Measurements from ENCODE around the gene IAH1.

The IAH1 gene

GRCh38 chr2:9474361-9475057 is at the start of gene IAH1:
Gene IAH1 (plus strand): TSS chr2:9474551. CDS start chr2:9474567, 16 bp downstream.
- peak; percentile 54 for DNase-seq (ENCODE audit: low read depth, low spot score)

DNA sequence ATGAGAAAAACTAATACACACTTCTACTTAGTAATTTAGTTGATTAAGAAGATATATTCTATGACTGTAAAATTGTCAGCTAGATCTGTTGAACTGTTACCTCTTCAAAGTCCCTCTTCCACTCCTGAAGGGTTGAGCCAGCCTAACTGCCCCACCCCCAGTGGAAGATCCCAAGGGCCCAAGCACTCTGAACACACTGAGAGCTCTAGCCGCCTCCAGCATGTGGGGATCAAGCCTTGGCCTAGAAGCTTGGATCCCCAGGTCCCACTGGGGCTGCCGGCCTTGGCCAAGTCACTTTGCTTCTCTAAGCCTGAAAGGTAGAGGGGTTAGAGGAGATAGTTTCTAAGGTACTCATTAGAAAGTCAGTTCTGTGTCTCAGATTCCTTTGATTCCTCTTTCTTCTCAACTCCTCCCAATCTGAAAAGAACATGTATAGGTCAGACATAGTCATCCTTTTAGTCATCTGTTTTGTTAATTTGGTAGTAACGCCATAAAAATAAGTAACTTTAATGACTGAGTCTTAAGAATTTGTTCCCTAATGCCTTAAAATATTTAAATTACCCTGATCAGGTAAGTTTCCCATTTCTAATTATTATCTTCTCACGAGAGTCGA is 45.3 kb upstream of the IAH1 start:
- no peak for DNase-seq (ENCODE audit: low read depth, low spot score)

GRCh38 chr2:9430316-9431293 is 43.7 kb upstream of the IAH1 start:
- DNase-seq (ENCODE audit: low read depth, low spot score) = no peak

DNA sequence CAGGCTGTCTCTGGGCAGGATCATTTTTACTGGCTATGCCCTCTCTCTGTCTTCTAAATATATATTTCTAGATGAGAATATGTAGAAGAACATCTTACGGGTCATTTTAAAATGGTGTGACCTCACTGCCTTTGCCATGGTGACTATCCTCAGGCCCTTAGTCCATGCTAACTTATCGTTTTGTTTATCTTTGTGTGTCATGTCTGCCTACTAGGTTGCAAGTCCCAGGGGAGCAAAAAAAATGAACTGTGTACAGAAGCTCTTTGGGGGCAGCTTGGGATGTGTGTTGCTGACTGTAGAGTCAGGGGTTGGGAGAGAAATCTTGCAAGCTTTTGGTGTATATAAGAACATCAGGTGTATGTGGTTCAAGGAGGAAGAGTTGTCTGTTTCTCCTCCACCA is 39.9 kb upstream of the IAH1 start:
- DNase-seq (ENCODE audit: low read depth, low spot score) = no peak

DNA sequence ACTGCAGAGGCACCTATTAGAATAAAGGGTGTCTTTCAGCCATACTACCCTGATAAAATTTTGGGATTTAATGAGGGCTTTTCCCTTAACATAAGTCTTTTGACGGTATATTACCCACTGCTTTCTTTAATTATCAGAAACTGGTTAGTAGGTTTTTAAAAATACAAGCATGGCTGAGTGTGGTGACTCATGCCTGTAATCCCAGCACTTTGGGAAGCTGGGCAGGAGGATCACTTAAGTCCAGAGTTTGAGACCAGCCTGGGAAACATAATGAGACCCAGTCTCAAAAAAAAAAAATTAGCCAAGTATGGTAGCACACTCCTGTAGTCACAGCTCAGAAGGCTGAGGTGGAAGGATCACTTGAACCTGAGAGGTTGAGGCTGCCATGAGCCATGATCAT is 34.8 kb upstream of the IAH1 start:
- DNase-seq (ENCODE audit: low read depth, low spot score) = no peak

DNA sequence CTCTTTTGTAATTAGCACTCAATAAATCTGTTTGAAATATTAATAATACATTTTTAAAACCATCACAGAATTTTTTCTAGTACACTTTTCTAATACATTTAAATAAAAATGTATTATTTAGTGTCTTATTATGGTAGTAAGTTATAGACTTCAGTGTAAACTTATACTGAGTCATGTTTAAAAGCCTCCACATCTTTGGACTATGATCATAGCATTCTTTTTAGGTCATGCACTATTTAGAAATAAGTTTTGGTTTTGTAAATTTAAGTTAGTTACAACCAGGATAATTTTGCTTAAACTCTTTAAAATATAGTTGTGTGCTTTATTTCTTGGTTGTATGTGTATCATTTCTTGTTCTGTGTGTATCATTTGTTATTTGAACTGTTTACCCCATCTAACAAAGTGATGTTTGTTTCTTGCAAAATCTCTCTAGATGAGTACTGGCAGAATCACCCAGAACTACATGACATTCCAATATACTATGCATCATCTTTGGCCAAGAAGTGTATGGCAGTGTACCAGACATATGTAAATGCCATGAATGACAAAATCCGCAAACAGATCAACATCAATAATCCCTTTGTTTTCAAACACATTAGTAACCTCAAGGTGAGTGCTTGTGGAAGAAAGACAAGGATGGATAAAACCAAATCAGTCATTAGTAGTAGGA is 34.2 kb upstream of the IAH1 start:
- DNase-seq (ENCODE audit: low read depth, low spot score) = no peak

DNA sequence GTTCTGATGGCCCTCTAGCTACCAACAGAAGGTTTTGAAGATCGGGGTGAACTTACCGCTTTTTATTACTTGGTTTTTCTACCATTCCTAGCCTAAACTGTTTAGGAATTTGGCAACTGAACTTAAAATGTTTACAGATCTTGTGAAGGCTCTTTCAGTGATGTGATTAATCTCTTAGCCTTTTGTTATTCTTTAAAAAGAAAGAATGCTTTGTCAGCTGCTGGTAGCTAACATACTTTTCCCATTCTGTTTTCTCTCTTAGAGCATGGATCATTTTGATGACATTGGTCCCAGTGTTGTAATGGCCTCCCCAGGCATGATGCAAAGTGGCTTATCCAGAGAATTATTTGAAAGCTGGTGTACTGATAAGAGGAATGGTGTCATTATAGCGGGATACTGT is 32.8 kb upstream of the IAH1 start:
- DNase-seq (ENCODE audit: low read depth, low spot score) = no peak

GRCh38 chr2:9443526-9443925 is 30.8 kb upstream of the IAH1 start:
- DNase-seq (ENCODE audit: low read depth, low spot score) = no peak

DNA sequence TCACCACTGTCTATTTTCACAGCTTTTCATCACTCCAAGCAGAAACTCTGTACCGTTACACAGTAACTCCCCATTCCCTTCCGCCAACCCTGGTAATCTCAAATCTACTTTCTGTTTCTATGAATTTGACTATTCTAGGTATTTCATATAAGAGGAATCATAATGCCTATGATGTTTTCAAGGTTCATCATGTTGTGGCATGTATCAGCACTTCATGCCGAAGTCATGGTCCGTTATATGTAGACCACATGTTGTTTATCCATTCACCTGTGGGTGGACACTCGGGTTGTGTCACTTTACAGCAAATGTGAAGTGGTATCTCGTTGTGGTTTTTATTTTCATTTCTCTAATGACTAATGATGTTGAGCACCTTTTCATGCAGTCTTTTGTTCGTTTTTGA is 29.3 kb upstream of the IAH1 start:
- no peak for DNase-seq (ENCODE audit: low read depth, low spot score)

DNA sequence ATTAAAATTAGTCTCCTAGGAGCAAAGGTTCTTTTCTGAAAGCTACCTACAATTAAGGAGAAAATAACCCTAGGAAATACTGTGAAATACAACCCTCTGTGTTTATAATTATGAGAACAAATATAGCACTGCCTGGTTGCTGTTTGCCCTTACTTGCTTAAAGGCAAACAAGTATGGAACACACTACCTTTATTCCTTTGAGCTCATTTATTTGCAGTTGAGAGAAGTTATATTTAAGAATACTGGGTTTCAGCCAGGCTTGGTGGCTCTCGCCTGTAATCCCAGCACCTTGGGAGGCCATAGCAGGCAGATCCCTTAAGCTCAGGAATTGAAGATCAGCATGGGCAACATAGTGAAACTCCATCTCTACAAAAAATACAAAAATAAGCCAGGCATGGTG is 23.1 kb upstream of the IAH1 start:
- no peak for DNase-seq (ENCODE audit: low read depth, low spot score)

- DNase-seq (ENCODE audit: low read depth, low spot score) = no peak
Observed at GRCh38 chr2:9460441-9461017, 13.8 kb upstream of the IAH1 start.

DNA sequence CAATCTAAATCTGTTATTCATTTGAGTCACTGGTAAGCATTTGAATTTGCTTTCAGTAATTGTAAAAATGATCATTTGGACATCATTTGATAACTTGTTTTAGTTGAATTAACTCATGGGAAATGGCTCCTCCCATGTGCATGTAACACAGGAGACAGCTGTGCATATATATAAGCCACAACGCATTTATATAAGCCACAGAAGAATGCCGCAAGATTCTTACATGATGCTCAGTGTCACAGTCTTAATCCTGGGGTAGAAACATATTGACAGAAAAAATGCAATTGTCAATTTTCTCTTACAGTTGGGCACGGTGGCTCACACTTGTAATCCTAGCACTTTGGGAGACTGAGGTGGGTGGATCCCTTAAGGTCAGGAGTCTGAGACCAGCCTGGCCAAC is 13.3 kb upstream of the IAH1 start:
- DNase-seq (ENCODE audit: low read depth, low spot score) = no peak

DNA sequence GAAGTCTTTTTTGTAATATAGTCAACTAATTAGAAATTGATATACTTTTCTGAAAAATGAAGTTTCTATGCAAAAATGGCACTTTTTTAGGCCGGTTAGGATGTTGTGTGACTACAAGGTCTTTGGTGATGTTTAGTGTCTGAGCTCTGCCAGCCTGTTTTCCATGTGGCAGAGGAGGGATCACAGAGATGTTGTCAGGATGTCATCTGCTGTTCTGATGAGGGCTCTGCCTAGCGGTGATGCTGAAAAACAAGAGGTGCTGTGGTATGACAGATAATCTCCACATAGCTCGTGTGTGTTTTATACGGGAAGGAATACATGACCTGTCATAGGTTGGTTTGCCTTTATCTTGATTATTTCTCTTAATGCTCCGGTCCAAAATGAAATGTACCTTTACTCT is 12.0 kb upstream of the IAH1 start:
- DNase-seq (ENCODE audit: low read depth, low spot score) = no peak

GRCh38 chr2:9462886-9463697 is 11.3 kb upstream of the IAH1 start:
- DNase-seq (ENCODE audit: low read depth, low spot score) = no peak

- DNase-seq (ENCODE audit: low read depth, low spot score) = no peak
Observed at GRCh38 chr2:9463698-9464034, 10.7 kb upstream of the IAH1 start.

DNA sequence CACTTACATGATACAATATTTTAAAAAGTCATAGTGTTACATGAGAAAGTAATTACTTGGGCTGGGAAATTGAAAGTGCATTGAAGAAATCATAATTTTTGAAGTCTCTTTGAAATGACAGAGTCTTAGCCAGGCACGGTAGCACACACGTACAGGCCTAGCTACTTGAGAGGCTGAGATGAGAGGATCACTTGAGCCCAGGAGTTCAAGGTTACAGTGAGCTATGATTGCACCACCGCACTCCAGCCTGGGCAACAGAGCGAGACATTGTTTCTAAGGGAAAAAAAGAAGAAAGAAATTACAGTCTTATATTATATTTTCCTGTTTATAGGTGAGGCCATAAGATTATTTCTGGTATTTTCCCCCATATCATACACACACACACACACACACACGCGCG is 9.2 kb upstream of the IAH1 start:
- DNase-seq (ENCODE audit: low read depth, low spot score) = no peak

GRCh38 chr2:9466147-9466683 is 8.1 kb upstream of the IAH1 start:
- DNase-seq (ENCODE audit: low read depth, low spot score) = no peak

DNA sequence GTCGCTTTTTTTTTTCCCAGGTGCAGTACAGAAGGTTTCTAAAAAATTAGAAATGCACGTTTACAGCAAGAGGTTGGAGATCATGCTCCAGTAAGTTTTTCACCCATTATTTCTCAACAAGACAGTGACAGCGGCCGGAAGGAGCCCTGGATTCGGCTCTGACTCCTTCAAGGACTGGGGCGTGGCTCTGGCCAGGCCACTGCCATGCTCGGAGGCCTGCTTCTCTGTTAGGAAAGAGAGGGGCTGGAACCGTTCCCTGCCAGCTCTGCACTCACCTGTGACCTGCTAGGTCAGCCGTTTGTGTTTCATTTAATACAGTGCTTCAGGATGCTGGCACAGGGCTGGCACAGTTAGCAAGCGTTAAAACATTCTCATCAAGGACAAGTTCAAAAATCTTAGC is 6.7 kb upstream of the IAH1 start:
- no peak for DNase-seq (ENCODE audit: low read depth, low spot score)

GRCh38 chr2:9471206-9471605 is 3.1 kb upstream of the IAH1 start:
- no peak for DNase-seq (ENCODE audit: low read depth, low spot score)

GRCh38 chr2:9472511-9472910 is 1.8 kb upstream of the IAH1 start:
- DNase-seq (ENCODE audit: low read depth, low spot score) = no peak

Data from activated naive CD8-positive, alpha-beta T cell treated with anti-CD3 and anti-CD28 coated beads, Interleukin-2, amount 50 U/mL, for 16 hours (primary cell).